SU-DHL-6 (cell line): Measurements from ENCODE around the gene PRAMEF1.

ENCODE experiments used
- EZH2phosphoT487 ChIP-seq: fragments of 200-600 bp; sonication (generic), shearing (Covaris generic); conservative IDR thresholded peaks from 2 replicates; pipeline ENCODE4 v1.6.1; 2018; ENCODE audit warnings: mild to moderate bottlenecking, antibody characterized with exemption, low read length, moderate library complexity, mixed read lengths
- TF ChIP-seq, protein P1 (sequence below): fragments of 200-600 bp; sonication (generic); IDR thresholded peaks from one replicate; pipeline ENCODE4 v1.5.1; 2017; ENCODE audit warnings: antibody characterized with exemption, mild to moderate bottlenecking, low read length, moderate library complexity; ENCODE audit not compliant: insufficient read depth, poor library complexity, severe bottlenecking

- TF ChIP-seq, protein P1, sequence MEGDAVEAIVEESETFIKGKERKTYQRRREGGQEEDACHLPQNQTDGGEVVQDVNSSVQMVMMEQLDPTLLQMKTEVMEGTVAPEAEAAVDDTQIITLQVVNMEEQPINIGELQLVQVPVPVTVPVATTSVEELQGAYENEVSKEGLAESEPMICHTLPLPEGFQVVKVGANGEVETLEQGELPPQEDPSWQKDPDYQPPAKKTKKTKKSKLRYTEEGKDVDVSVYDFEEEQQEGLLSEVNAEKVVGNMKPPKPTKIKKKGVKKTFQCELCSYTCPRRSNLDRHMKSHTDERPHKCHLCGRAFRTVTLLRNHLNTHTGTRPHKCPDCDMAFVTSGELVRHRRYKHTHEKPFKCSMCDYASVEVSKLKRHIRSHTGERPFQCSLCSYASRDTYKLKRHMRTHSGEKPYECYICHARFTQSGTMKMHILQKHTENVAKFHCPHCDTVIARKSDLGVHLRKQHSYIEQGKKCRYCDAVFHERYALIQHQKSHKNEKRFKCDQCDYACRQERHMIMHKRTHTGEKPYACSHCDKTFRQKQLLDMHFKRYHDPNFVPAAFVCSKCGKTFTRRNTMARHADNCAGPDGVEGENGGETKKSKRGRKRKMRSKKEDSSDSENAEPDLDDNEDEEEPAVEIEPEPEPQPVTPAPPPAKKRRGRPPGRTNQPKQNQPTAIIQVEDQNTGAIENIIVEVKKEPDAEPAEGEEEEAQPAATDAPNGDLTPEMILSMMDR = no peak
- no peak for TF ChIP-seq EZH2phosphoT487
Measured at GRCh38 chr1:12763479-12763878, 27.7 kb upstream of the PRAMEF1 start.
